ENCODE measurements around the gene PAX5.

PAX5 gene

GRCh38 chr9:37038302-37038942, 4.4 kb upstream of the PAX5 start:
- no peaks in the 10 kb centered on the region for H3K36me3 ChIP-seq (ENCODE audit: control insufficient read depth in 2 of 2, insufficient read depth in 1 of 2, low read length in 2 of 2)
- no peak overlapping the region for H3K27ac ChIP-seq (ENCODE audit: extremely low read depth, low read depth, low read length)
- CTCF ChIA-PET = no interaction called here
- no peak for TF ChIP-seq ZNF423 (tag by site-specific recombination; IDR thresholded peaks at IDR 0.05)
- TF ChIP-seq OVOL3 (tag by site-specific recombination; IDR thresholded peaks at IDR 0.05) = no peak
- no peak for TF ChIP-seq ZNF76 (tag by site-specific recombination; IDR thresholded peaks at IDR 0.05; ENCODE audit: borderline replicate concordance, low read depth)
- no peak for TF ChIP-seq ZBTB8A (tag by site-specific recombination; IDR thresholded peaks at IDR 0.05)
- no peak for TF ChIP-seq ZFP69B (tag by site-specific recombination; IDR thresholded peaks at IDR 0.05)
- no peak for TF ChIP-seq ZNF366 (tag by site-specific recombination; conservative IDR thresholded peaks at IDR 0.05)
- no peak for TF ChIP-seq ZNF16 (tag by site-specific recombination; IDR thresholded peaks at IDR 0.05; ENCODE audit: low read depth)
- TF ChIP-seq ZNF341 (tag by site-specific recombination; IDR thresholded peaks at IDR 0.05; ENCODE audit: low read depth) = no peak
- no peak for TF ChIP-seq SP7 (tag by site-specific recombination; IDR thresholded peaks at IDR 0.05)
- TF ChIP-seq, protein P1, sequence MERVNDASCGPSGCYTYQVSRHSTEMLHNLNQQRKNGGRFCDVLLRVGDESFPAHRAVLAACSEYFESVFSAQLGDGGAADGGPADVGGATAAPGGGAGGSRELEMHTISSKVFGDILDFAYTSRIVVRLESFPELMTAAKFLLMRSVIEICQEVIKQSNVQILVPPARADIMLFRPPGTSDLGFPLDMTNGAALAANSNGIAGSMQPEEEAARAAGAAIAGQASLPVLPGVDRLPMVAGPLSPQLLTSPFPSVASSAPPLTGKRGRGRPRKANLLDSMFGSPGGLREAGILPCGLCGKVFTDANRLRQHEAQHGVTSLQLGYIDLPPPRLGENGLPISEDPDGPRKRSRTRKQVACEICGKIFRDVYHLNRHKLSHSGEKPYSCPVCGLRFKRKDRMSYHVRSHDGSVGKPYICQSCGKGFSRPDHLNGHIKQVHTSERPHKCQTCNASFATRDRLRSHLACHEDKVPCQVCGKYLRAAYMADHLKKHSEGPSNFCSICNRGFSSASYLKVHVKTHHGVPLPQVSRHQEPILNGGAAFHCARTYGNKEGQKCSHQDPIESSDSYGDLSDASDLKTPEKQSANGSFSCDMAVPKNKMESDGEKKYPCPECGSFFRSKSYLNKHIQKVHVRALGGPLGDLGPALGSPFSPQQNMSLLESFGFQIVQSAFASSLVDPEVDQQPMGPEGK (tag by site-specific recombination; IDR thresholded peaks at IDR 0.05) = no peak
- TF ChIP-seq ZNF10 (tag by site-specific recombination; IDR thresholded peaks at IDR 0.05) = no peak
- TF ChIP-seq ZNF747 (tag by site-specific recombination; IDR thresholded peaks at IDR 0.05) = no peak
- no peak for TF ChIP-seq HOXA7 (CRISPR knock-in tag; IDR thresholded peaks at IDR 0.05; ENCODE audit: borderline replicate concordance)
- no peak for TF ChIP-seq ZNF211 (tag by site-specific recombination; IDR thresholded peaks at IDR 0.05; ENCODE audit: low read depth)
- no peak for TF ChIP-seq ZNF214 (tag by site-specific recombination; IDR thresholded peaks at IDR 0.05; ENCODE audit: borderline replicate concordance)
- no peak for TF ChIP-seq ZNF433 (tag by site-specific recombination; IDR thresholded peaks at IDR 0.05; ENCODE audit: low read depth)
- TF ChIP-seq ZBTB1 (tag by site-specific recombination; IDR thresholded peaks at IDR 0.05) = no peak
- no peak for TF ChIP-seq ZNF157 (tag by site-specific recombination; IDR thresholded peaks at IDR 0.05)
- TF ChIP-seq ZNF138 (tag by site-specific recombination; IDR thresholded peaks at IDR 0.05; ENCODE audit: borderline replicate concordance) = no peak
- H3K9me3 ChIP-seq (ENCODE audit: control insufficient read depth, insufficient read depth, low read depth, low read length) = no peaks in the 10 kb centered on the region
- no peaks in the 10 kb centered on the region for H3K4me1 ChIP-seq (ENCODE audit: control insufficient read depth, insufficient read depth, low read length)
- POLR2A ChIA-PET = no interaction called here
- no peak overlapping the region for H3K4me3 ChIP-seq (ENCODE audit: low read depth, low read length)

DNA sequence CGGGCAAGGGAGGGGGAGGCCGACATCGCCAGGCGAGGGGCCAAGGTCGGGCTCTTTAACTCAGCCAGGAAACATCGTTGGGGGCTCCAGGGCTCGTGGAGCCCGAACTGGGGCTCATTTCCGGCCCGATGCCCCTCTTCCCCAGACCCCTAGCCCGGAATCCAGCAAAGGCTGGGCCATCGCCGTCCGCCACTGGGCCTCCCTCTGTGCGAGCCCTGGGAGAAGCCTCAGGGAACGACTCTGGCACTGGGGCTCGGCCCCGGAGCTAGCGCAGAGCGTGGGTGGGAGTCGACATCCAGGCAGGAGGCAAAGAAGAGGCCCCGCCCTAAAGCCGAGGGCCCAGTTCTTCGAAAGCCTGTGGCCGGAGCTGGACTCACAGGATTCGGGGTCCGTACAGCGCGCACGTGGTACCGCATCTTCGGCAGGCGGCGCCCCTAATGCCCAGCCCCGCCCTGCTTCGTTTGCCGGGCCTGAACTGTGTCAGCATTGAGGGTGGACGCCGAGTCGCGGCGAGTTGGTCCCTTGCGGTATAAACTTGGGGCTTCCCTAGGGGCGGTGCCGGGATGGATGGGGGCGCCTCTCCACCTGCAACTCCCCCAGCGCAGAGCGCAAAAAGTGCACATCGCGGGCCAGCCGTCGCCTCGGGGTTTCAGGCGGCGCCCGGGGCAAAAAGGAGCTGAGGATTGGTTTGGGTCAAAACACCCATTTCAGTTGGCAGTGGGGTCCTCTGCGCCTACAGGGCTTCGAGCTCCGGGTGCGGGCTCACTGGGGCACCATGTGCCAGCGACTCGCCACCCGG, 3.6 kb upstream of the PAX5 start:
- Histone ChIP-seq H3K4me1 (ENCODE audit: control insufficient read depth, insufficient read depth, low read length) (no peaks in the 10 kb centered on the region), H3K4me3 (ENCODE audit: low read depth, low read length) (no peak overlapping the region), H3K9me3 (ENCODE audit: control insufficient read depth, insufficient read depth, low read depth, low read length) (no peaks in the 10 kb centered on the region), H3K27ac (ENCODE audit: extremely low read depth, low read depth, low read length) (no peak overlapping the region), H3K36me3 (ENCODE audit: control insufficient read depth in 2 of 2, insufficient read depth in 1 of 2, low read length in 2 of 2) (no peaks in the 10 kb centered on the region)
- POLR2A ChIA-PET = no interaction called here
- CTCF ChIA-PET = no interaction called here
- TF ChIP-seq SP7 (tag by site-specific recombination; IDR thresholded peaks at IDR 0.05) = no peak
- no peak for TF ChIP-seq ATF2 (tag by site-specific recombination; IDR thresholded peaks at IDR 0.05; ENCODE audit: low read depth)
- no peak for TF ChIP-seq ZXDB (tag by site-specific recombination; IDR thresholded peaks at IDR 0.05)
- no peak for TF ChIP-seq ZNF521 (tag by site-specific recombination; IDR thresholded peaks at IDR 0.05)
- TF ChIP-seq ZNF558 (tag by site-specific recombination; IDR thresholded peaks at IDR 0.05) = no peak
- no peak for TF ChIP-seq OVOL3 (tag by site-specific recombination; IDR thresholded peaks at IDR 0.05)
- TF ChIP-seq ZNF664 (tag by site-specific recombination; IDR thresholded peaks at IDR 0.05) = no peak
- no peak for TF ChIP-seq ZNF366 (tag by site-specific recombination; conservative IDR thresholded peaks at IDR 0.05)
- TF ChIP-seq ZNF202 (tag by site-specific recombination; IDR thresholded peaks at IDR 0.05; ENCODE audit: borderline replicate concordance) = no peak
- TF ChIP-seq TRIM28 (IDR thresholded peaks at IDR 0.05; ENCODE audit: borderline replicate concordance, low read length) = no peak
- no peak for TF ChIP-seq ZNF341 (tag by site-specific recombination; IDR thresholded peaks at IDR 0.05; ENCODE audit: low read depth)
- no peak for TF ChIP-seq ZNF48 (tag by site-specific recombination; IDR thresholded peaks at IDR 0.05)
- no peak for TF ChIP-seq ZNF266 (tag by site-specific recombination; IDR thresholded peaks at IDR 0.05; ENCODE audit: low read depth)
- no peak for TF ChIP-seq ZBTB10 (tag by site-specific recombination; IDR thresholded peaks at IDR 0.05)
- no peak for TF ChIP-seq ZBTB20 (tag by site-specific recombination; IDR thresholded peaks at IDR 0.05)

All from HEK293 (cell line).